ENCODE results near the gene NT5C1A.
A peak's percentile ranks its signal among the peaks of the same experiment; 100 is the strongest.

NT5C1A gene

GRCh38 chr1:39671793-39672550 is at the start of gene NT5C1A:
Gene NT5C1A, minus strand, starts transcription at chr1:39672107. Its CDS starts 69 bp downstream, at chr1:39672038.
- no peak for DNase-seq

DNA sequence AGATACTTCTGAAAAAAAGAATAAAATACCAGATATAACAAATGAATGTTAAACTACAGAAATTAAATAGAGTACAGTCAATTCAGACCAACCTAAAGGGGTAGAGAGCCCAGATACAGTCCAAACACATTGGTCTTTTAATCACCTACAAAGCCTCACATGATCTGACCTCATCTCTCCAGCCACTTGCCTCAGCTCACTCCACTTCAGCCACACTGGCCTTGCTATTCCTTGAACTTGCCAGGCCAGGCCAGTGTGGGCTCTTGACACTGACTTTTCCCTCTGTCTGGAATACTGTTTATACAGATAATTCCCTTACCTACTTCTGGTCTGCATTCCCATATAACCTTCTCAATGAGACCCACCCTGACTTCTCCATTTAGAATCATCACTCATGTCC is 49.8 kb upstream of the NT5C1A start:
- DNase-seq: no peak

GRCh38 chr1:39720094-39720999 is 48.4 kb upstream of the NT5C1A start:
- peak; percentile 33 for DNase-seq

DNA sequence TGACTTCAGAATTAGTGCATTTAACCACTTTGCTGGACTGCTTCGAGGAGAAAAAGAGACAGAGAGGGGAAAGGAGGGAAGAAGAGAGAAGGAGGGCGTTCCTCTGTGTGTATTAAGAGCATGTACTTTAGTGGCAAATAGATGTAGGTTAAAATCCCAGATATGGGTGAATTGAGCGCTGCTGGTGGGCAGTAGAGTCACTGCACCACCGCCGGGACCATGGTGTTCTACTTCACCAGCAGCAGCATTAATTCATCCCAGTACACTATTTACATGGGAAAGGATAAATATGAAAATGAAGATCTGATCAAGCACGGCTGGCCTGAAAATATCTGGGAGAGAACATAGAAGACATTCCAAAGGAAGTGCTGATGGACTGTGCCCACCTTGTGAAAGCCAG is 45.9 kb upstream of the NT5C1A start:
- DNase-seq: no peak

GRCh38 chr1:39713557-39713956 is 41.6 kb upstream of the NT5C1A start:
- DNase-seq: no peak

DNA sequence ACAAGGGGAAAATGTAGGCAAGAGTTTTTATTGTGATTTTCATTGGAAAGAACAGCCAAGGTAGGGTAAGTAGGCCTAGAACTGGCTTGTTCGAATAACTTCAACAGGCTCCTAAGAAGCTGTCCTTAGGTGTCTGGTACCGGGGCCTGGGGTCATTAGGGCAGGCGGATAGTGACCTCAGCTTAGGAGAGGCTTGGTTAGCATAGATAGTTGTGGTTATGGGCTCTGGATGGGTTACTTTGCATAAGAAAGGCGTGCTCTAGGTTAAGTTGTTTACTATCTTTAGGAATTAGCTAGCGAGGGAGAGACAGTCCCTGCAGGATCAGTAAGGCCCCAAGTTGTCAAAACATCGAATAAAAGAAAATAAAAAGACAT is 40.0 kb upstream of the NT5C1A start:
- DNase-seq: no peak

- DNase-seq: no peak
Measured at GRCh38 chr1:39711104-39711965, 39.4 kb upstream of the NT5C1A start.

DNA sequence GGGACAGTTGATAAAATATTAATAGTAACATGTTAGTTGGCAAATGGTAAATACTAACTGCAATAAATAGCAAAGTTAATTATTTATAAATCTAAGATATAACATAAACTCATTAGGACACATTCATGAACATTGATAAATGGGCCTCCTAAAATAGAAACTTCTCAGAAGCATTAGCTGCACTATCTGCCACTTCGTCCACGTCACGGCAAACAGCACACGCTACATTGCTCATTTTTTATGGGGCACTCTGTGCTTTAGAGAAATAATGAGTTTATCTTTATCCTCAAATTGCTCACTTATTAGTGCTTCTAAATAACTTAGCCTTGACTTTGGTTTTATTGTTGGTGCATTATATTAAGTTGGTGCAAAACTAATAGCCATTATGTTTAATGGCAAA is 35.6 kb upstream of the NT5C1A start:
- no peak for DNase-seq

- DNase-seq: no peak
Measured at GRCh38 chr1:39704757-39705156, 32.9 kb upstream of the NT5C1A start.

- peak; percentile 84 for DNase-seq
Measured at GRCh38 chr1:39701049-39701439, 29.1 kb upstream of the NT5C1A start.

GRCh38 chr1:39700348-39700747 is 28.4 kb upstream of the NT5C1A start:
- no peak for DNase-seq

- DNase-seq: no peak
Measured at GRCh38 chr1:39699419-39699818, 27.5 kb upstream of the NT5C1A start.

DNA sequence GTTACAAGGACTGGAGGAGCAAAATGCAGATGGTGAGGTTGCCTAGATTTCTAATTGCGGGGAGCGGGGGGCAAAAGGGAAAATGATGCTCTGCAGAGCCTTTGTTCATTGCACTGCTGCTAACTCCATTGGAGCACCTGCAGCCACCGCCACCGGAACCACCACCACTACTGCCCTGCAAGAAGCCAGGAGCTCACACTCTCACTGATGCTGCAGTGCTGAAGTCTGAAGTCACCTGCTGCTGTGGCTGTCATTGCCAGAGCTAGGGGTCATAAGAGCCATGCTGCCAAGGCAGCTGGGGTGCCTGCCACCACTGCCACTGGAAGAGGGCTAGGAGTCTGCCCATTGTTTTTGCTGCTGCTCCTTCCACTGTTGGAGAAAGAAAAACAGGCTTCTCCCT is 26.7 kb upstream of the NT5C1A start:
- no peak for DNase-seq

GRCh38 chr1:39696448-39696847 is 24.5 kb upstream of the NT5C1A start:
- DNase-seq: peak; percentile 61

DNA sequence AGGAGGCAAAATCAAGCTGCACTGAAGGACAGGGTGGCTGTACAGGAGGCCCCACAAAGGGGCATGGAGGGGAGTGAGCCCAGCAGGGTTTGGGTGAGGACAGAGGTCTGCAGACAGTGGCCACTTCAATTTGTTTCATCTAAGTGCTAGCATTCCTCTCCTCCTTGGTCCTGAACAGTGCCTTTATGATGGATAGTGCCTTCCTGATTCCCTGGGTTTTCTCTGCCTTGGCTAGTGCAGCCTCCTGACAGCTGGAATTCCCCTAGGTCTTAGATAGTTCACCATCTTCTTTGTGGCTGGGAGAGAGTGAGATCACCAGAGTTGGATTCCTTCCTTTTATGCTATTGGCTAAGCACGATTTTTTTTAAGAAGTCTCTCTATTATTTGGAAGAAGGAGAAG is 23.1 kb upstream of the NT5C1A start:
- peak; percentile 80 for DNase-seq

GRCh38 chr1:39694026-39694425 is 22.1 kb upstream of the NT5C1A start:
- DNase-seq: no peak

DNA sequence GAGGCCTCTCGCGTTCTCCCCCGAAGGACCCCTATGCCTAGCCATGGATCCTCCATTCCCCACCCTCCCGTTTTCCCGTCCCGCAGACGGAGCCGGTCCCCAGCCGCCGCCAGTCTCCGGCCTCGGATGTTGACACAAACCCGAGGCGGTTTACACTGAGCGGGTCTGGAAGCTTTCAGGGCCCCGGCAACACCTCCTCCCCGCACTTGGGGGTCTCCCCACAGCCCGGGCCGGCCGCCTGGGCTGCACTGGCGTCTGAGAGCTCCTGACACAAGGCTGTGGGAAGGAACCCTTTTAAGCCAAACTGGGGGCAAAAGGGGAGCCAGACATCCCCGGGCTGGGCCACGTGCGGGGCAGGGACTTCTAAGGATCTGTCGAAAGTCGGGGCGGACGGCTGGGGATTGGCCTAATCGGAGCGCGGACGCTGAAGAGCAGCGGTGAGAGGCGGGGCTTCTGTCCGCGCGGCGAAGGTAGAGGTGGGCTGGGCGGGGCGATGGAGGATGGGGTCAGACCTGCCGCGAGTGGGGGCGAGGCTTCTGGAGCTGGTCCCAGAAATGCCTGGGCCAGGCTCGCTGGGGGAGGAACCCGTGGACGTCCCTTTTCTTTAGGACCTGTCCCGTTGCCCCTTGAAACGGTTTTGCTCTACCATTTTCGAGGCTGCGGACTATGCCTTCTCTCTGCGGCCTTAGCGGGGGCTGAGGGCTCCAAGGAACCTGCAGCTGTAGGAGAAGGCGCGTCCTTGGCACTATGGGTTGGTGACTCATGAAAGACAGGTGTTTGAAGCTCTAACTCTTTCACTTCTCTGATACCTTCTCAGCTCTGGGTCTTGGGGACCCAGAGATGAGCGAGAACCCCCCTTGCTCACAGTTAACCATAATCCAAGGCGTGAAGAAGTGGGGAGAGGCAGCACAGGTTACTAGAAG is 20.5 kb upstream of the NT5C1A start:
- no peak for DNase-seq

GRCh38 chr1:39691383-39692151 is 19.7 kb upstream of the NT5C1A start, which contains the start of gene HPCAL4:
Gene HPCAL4, minus strand, starts transcription at chr1:39691433. Its CDS starts 6,830 bp downstream, at chr1:39684603.
- DNase-seq: peak; percentile 79

GRCh38 chr1:39690794-39691382 is 19.0 kb upstream of the NT5C1A start:
- no peak for DNase-seq

- DNase-seq: no peak
Measured at GRCh38 chr1:39690225-39690624, 18.3 kb upstream of the NT5C1A start.

DNA sequence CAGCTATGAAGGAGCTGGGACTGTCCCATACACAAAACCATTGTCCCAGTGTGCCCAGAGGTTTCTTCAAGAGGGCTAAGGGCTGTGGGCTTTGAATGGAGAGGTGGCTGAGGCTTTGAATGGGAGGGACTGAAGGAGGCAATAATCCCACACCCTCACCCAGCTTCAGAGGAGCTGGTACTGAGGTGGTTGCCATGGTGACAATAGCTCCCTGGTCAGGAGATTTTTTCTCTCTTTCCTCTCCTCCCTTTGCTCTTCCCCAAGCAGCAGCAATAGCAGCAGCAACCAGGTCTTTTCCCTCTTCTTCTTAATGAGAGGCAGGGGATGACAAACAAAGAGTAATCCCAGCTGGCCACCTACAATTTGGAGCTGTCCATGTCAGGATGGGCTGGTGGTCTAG is 17.7 kb upstream of the NT5C1A start:
- no peak for DNase-seq
